GM13976 (cell line): Measurements from ENCODE around the gene WDR59.

Source experiments
- DNase-seq: peaks from one replicate; pipeline ENCODE4 v3.0.0; 2012; ENCODE audit warnings: low spot score
- in situ Hi-C: fragments of 300-500 bp; cut with MboI; formaldehyde crosslinking; loops from one replicate; pipeline ENCODE4 v1.12.0; 2022; ENCODE audit warnings: low sequenced_read_pairs, mixed read lengths, inconsistent platforms; ENCODE audit not compliant: unreplicated experiment
- TF ChIP-seq, protein P1 (sequence below): IDR thresholded peaks from 2 replicates; pipeline ENCODE4 v1.5.1; 2012; ENCODE audit warnings: borderline replicate concordance, mild to moderate bottlenecking; ENCODE audit not compliant: insufficient read depth; ENCODE audit errors: extremely low read depth, missing control alignments, control extremely low read depth

Gene WDR59

GRCh38 chr16:74888232-74888862, 96.6 kb downstream of the WDR59 start:
- in situ Hi-C loops: no loop called here

DNA sequence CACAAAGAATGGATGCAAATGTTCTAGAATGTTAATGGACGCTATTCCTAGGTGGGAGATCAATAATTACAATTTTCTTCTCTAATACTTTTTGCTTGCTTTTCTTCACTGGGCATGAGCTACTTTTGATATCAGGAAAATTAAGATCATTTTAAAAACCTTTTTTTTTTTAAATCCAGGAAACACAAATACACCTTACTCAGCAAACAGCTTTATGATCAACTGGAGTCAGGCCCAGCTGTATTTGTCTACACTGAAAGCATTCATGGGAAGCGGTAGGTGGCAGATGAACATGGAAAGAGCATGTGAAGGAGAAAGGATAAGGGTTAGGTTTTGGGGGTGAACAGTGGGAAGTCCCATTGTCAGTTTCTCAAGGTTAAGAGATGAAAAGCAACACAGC, 97.8 kb downstream of the WDR59 start:
- in situ Hi-C loops: no loop called here
- DNase-seq: no peak
- TF ChIP-seq, protein P1, sequence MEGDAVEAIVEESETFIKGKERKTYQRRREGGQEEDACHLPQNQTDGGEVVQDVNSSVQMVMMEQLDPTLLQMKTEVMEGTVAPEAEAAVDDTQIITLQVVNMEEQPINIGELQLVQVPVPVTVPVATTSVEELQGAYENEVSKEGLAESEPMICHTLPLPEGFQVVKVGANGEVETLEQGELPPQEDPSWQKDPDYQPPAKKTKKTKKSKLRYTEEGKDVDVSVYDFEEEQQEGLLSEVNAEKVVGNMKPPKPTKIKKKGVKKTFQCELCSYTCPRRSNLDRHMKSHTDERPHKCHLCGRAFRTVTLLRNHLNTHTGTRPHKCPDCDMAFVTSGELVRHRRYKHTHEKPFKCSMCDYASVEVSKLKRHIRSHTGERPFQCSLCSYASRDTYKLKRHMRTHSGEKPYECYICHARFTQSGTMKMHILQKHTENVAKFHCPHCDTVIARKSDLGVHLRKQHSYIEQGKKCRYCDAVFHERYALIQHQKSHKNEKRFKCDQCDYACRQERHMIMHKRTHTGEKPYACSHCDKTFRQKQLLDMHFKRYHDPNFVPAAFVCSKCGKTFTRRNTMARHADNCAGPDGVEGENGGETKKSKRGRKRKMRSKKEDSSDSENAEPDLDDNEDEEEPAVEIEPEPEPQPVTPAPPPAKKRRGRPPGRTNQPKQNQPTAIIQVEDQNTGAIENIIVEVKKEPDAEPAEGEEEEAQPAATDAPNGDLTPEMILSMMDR: no peak

More at GRCh38 chr16:74888232-74888862, 96.6 kb downstream of the WDR59 start:
- no peak for DNase-seq
- TF ChIP-seq, protein P1: no peak

- DNase-seq: no peak
- in situ Hi-C loops: no loop called here
- TF ChIP-seq, protein P1: no peak
Observed at GRCh38 chr16:74877706-74878105, 107.2 kb downstream of the WDR59 start.

GRCh38 chr16:74874912-74875546, 109.9 kb downstream of the WDR59 start:
- DNase-seq: no peak
- in situ Hi-C loops: loop anchor here (25.0 kb wide), 1 partner anchor 163 kb away; the partner anchor contains the start of gene MLKL
- TF ChIP-seq, protein P1: no peak

GRCh38 chr16:74874123-74874522, 110.8 kb downstream of the WDR59 start:
- no peak for DNase-seq
- in situ Hi-C loops: loop anchor here (25.0 kb wide), 1 partner anchor 162 kb away; the partner anchor contains the start of gene MLKL
- TF ChIP-seq, protein P1: no peak

GRCh38 chr16:74872302-74872701, 112.6 kb downstream of the WDR59 start:
- in situ Hi-C loops: loop anchor here (25.0 kb wide), 1 partner anchor 160 kb away; the partner anchor contains the start of gene MLKL
- TF ChIP-seq, protein P1: no peak

More at GRCh38 chr16:74872302-74872701, 112.6 kb downstream of the WDR59 start:
- DNase-seq: no peak
